Measurements from ENCODE around the gene TAS1R3.

The TAS1R3 gene

GRCh38 chr1:1338278-1338677, 7.2 kb downstream of the TAS1R3 start:
- DNase-seq (ENCODE audit: low read depth), result no peak
- TF ChIP-seq CTCF (conservative IDR thresholded peaks at IDR 0.05; ENCODE audit: control insufficient read depth, insufficient read depth, low read depth, low read length), result no peak
- no peak overlapping the region for H3K4me3 ChIP-seq (ENCODE audit: control insufficient read depth, low read depth, low read length)

GRCh38 chr1:1340185-1340584, 9.1 kb downstream of the TAS1R3 start:
- TF ChIP-seq CTCF (conservative IDR thresholded peaks at IDR 0.05; ENCODE audit: control insufficient read depth, insufficient read depth, low read depth, low read length), result no peak
- no peak for DNase-seq (ENCODE audit: low read depth)
- H3K4me3 ChIP-seq (ENCODE audit: control insufficient read depth, low read depth, low read length), result no peak overlapping the region

- no peak for TF ChIP-seq CTCF (conservative IDR thresholded peaks at IDR 0.05; ENCODE audit: control insufficient read depth, insufficient read depth, low read depth, low read length)
- H3K4me3 ChIP-seq (ENCODE audit: control insufficient read depth, low read depth, low read length), result no peak overlapping the region
- no peak for DNase-seq (ENCODE audit: low read depth)
Observed at GRCh38 chr1:1340791-1341548, 9.9 kb downstream of the TAS1R3 start.

GRCh38 chr1:1341549-1342021, 10.5 kb downstream of the TAS1R3 start:
- no peak overlapping the region for H3K4me3 ChIP-seq (ENCODE audit: control insufficient read depth, low read depth, low read length)
- no peak for TF ChIP-seq CTCF (conservative IDR thresholded peaks at IDR 0.05; ENCODE audit: control insufficient read depth, insufficient read depth, low read depth, low read length)
- DNase-seq (ENCODE audit: low read depth), result no peak

GRCh38 chr1:1342061-1342562, 11.0 kb downstream of the TAS1R3 start:
- no peak overlapping the region for H3K4me3 ChIP-seq (ENCODE audit: control insufficient read depth, low read depth, low read length)
- TF ChIP-seq CTCF (conservative IDR thresholded peaks at IDR 0.05; ENCODE audit: control insufficient read depth, insufficient read depth, low read depth, low read length), result no peak
- DNase-seq (ENCODE audit: low read depth), result no peak

- H3K4me3 ChIP-seq (ENCODE audit: control insufficient read depth, low read depth, low read length), result no peak overlapping the region
Observed at GRCh38 chr1:1342584-1343115, 11.6 kb downstream of the TAS1R3 start.

More at GRCh38 chr1:1342584-1343115, 11.6 kb downstream of the TAS1R3 start:
- TF ChIP-seq CTCF (conservative IDR thresholded peaks at IDR 0.05; ENCODE audit: control insufficient read depth, insufficient read depth, low read depth, low read length), result no peak
- no peak for DNase-seq (ENCODE audit: low read depth)
